HG03378 (cell line): ENCODE results near the gene STK26.
"Not testable (repeated sequence)": the region's sequence is repeated elsewhere in the genome, so short reads cannot be mapped to it uniquely, and the experiment has no call there.

Experiments
- ATAC-seq: cut with Tn5 transposase; IDR thresholded peaks from one replicate; pipeline ENCODE4 v1.9.1; 2021; ENCODE audit warnings: mild to moderate bottlenecking, moderate library complexity; ENCODE audit not compliant: unreplicated experiment

Gene STK26

GRCh38 chrX:132034648-132035047, 11.5 kb downstream of the STK26 start:
- no peak for ATAC-seq

GRCh38 chrX:132037479-132037993, 14.4 kb downstream of the STK26 start:
- no peak for ATAC-seq

DNA sequence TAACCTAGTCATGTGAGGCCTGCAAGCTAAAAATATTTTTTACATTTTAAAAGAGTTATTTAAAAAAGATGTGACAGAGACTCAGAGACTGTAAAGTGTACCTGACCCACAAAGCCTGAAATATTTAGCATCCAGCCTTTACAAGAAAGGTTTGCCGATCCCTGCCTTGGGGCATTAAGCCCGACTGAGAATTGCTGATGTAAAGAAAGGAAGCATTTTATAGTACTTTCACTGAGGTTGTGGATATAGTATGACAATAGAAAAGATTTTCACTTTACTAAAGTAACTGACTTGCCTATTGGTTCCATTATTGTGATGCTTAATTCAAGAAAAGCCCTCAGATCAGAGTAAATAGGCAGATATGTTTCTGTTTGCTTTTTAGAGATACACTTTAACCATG, 17.0 kb downstream of the STK26 start:
- ATAC-seq: no peak

DNA sequence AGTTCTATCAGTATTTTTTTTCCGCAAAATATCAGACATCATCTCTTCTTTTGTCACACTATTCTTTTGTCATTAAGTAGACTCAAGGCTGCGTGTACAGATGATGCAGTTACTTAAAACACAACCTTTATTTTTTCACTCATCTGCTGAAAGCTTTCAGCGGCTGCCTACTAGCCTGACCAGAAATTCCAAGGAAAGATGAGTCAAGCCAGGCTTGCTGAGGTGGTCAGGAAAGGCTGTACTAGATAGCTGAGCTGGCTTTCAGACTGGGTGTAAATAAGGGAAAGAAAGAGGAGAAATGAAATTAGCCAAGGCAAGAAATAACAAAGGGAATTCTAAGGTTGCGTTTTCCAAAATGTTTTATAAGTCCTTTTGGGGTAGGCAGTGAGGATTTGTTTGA, 17.9 kb downstream of the STK26 start:
- ATAC-seq: no peak

DNA sequence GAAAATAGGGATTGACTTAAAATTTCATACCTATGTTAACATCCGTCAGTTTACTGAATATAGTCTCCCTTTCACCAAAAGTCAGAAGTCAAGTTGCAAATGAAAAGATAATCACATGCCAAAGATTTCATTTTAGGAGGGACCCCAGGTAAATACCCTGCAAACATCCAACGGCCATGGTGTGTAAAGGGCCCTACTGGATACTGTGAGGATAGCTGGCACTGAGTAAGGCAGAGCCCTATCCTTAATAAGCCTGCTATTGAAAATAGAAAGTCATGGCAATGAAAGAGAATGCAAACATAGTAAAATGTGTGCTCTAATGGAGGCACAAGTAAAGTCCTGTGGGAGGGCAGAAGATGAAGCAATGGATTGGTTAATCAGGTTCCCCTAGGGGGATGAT, 20.9 kb downstream of the STK26 start:
- ATAC-seq: no peak

GRCh38 chrX:132044953-132045352, 21.9 kb downstream of the STK26 start:
- no peak for ATAC-seq

DNA sequence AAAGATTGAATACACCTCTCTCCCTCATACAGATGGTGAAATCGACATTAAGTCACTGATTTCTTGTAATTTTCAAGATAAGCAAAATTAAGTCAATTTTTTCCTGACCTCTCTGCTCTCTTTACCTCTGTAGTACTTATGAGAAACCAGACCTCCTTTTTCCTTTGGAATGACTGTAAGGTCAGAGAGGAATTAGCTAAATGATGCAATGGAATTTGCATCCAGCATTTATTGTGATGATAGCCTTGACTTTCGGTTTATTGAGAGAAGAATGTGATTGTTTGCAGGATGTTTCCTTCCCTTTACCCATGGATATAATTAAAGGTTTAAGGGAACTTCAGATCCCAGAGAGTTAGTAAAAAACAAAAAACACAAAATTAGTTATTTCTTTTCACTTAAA, 22.4 kb downstream of the STK26 start:
- no peak for ATAC-seq

- no peak for ATAC-seq
Measured at GRCh38 chrX:132046533-132046932, 23.4 kb downstream of the STK26 start.

GRCh38 chrX:132051778-132052177, 28.7 kb downstream of the STK26 start:
- ATAC-seq: not testable (repeated sequence)

GRCh38 chrX:132058050-132058449, 34.9 kb downstream of the STK26 start:
- no peak for ATAC-seq

GRCh38 chrX:132058975-132059374, 35.9 kb downstream of the STK26 start:
- no peak for ATAC-seq

- no peak for ATAC-seq
Measured at GRCh38 chrX:132059973-132060540, 37.0 kb downstream of the STK26 start.

DNA sequence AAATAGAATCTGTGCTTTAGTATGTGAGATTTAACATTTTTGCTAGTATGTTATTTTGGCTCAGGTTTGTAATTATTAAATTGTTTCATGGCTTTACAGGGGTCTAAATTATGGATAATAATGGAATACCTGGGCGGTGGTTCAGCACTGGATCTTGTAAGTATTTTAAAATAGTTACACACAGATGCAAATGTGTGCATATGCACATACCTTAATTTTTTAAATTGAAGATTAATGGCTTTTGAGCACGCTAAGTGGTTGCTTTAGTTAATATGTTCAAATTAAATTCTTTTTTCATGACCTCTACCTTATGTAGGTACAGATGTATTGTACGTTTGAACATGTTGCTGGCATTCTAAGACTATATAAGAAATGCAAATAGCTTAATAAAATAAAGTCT, 40.2 kb downstream of the STK26 start:
- no peak for ATAC-seq

DNA sequence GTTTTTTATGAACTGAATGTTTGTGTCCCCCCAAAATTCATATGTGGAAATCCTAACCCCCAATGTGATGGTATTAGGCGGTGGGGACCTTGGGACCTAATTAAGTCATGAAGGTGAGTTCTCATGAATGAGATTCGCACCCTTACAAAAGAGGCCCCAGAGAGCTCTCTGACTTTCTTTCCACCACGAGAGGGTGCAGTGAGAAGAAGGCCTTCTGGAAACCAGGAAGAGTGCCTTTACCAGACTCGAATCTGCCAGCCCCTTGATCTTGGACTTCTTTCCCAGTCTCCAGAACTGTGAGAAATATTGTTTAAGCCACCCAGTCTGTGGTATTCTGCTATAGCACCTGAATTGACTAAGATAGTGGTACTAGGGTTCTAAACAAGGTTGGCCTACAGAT, 40.8 kb downstream of the STK26 start:
- no peak for ATAC-seq

- no peak for ATAC-seq
Measured at GRCh38 chrX:132068405-132068804, 45.3 kb downstream of the STK26 start.

- ATAC-seq: no peak
Measured at GRCh38 chrX:132071254-132071653, 48.2 kb downstream of the STK26 start.

GRCh38 chrX:132077414-132077813, 54.3 kb downstream of the STK26 start:
- no peak for ATAC-seq

DNA sequence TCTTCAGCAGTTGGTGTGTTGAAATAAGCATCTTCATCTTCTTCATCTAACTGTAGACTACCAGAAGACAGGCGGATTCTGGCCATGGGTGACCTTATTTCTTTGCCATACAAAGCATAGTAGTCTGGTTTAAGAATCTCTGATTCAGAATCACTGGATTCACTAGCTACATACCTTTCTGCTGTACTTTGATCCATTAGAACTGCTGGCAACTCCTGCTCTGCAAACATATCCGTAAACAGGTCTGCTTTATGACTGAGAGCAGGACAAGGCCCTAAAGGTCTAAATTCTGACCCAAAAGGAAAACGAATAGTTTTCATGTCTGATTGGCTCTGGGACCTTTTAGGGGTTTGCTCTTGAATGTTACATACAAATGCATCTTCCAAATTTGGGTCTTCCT, 54.8 kb downstream of the STK26 start:
- ATAC-seq: no peak

GRCh38 chrX:132085786-132086185, 62.7 kb downstream of the STK26 start:
- no peak for ATAC-seq

DNA sequence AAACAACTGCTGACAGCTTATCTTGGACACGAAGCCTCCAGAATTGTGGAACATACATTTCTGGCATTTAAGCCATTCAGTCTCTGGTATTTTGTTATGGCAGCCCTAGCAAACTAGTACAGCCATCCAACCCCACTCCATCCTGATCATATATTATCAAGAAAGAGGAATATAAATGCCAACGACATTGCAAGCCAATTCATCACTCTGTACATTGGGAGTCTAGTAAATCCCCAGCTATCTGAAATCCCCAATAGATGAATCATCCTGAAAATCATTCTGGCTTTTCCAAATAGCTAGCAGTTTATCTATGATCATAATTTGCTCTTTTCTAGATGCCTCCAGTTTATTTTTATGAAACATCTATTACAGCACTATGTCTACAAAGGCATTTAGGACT, 63.6 kb downstream of the STK26 start:
- no peak for ATAC-seq

- no peak for ATAC-seq
Measured at GRCh38 chrX:132088864-132089263, 65.8 kb downstream of the STK26 start.

- no peak for ATAC-seq
Measured at GRCh38 chrX:132090403-132091159, 67.5 kb downstream of the STK26 start.
